HL-60 (cell line): Measurements from ENCODE around the gene GIT2.

Experiments
- GABPA ChIP-seq: IDR thresholded peaks from 2 replicates; pipeline ENCODE4 v1.6.1; 2012; ENCODE audit warnings: low read depth
- POLR2AphosphoS5 ChIP-seq: IDR thresholded peaks from 2 replicates; pipeline ENCODE4 v1.6.1; 2012; ENCODE audit warnings: low read depth
- SPI1 ChIP-seq: IDR thresholded peaks from 2 replicates; pipeline ENCODE4 v1.6.1; 2012; ENCODE audit warnings: low read depth, mild to moderate bottlenecking, borderline replicate concordance
- TF ChIP-seq, protein P1 (sequence below): IDR thresholded peaks from one replicate; pipeline ENCODE4 v1.5.1; 2011; ENCODE audit warnings: low read length, control low read depth, inconsistent platforms; ENCODE audit not compliant: insufficient read depth
- TF ChIP-seq, protein P2 (sequence below): IDR thresholded peaks from 2 replicates; pipeline ENCODE4 v1.6.1; 2012; ENCODE audit warnings: low read depth; ENCODE audit not compliant: insufficient replicate concordance

DNA sequence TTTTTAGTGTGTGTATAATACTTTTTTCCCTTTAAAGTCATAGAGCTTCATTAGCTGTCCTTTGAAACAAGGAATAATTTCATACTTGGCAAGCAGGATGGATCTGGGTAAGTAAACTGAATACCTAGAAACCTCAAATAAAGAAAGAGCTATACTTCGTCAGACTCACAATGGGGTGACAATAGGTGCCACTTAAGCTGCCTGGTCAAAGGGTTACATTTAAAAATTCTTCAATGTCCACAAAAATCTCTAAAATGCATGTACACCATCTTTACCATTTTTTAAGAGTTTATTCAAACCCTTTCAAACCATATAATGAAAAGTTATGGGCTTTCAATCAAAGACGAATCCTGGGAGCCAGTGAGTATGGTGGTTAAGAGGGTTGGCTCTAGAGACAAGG is 3.1 kb downstream of the GIT2 start:
- TF ChIP-seq POLR2AphosphoS5: no peak
- TF ChIP-seq, protein P1, sequence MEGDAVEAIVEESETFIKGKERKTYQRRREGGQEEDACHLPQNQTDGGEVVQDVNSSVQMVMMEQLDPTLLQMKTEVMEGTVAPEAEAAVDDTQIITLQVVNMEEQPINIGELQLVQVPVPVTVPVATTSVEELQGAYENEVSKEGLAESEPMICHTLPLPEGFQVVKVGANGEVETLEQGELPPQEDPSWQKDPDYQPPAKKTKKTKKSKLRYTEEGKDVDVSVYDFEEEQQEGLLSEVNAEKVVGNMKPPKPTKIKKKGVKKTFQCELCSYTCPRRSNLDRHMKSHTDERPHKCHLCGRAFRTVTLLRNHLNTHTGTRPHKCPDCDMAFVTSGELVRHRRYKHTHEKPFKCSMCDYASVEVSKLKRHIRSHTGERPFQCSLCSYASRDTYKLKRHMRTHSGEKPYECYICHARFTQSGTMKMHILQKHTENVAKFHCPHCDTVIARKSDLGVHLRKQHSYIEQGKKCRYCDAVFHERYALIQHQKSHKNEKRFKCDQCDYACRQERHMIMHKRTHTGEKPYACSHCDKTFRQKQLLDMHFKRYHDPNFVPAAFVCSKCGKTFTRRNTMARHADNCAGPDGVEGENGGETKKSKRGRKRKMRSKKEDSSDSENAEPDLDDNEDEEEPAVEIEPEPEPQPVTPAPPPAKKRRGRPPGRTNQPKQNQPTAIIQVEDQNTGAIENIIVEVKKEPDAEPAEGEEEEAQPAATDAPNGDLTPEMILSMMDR: no peak
- TF ChIP-seq GABPA: no peak
- TF ChIP-seq, protein P2, sequence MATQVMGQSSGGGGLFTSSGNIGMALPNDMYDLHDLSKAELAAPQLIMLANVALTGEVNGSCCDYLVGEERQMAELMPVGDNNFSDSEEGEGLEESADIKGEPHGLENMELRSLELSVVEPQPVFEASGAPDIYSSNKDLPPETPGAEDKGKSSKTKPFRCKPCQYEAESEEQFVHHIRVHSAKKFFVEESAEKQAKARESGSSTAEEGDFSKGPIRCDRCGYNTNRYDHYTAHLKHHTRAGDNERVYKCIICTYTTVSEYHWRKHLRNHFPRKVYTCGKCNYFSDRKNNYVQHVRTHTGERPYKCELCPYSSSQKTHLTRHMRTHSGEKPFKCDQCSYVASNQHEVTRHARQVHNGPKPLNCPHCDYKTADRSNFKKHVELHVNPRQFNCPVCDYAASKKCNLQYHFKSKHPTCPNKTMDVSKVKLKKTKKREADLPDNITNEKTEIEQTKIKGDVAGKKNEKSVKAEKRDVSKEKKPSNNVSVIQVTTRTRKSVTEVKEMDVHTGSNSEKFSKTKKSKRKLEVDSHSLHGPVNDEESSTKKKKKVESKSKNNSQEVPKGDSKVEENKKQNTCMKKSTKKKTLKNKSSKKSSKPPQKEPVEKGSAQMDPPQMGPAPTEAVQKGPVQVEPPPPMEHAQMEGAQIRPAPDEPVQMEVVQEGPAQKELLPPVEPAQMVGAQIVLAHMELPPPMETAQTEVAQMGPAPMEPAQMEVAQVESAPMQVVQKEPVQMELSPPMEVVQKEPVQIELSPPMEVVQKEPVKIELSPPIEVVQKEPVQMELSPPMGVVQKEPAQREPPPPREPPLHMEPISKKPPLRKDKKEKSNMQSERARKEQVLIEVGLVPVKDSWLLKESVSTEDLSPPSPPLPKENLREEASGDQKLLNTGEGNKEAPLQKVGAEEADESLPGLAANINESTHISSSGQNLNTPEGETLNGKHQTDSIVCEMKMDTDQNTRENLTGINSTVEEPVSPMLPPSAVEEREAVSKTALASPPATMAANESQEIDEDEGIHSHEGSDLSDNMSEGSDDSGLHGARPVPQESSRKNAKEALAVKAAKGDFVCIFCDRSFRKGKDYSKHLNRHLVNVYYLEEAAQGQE: no peak
- no peak for TF ChIP-seq SPI1
